Activated CD4-positive, alpha-beta T cell treated with anti-CD3 and anti-CD28 coated beads, Interleukin-2, Interleukin-4, amounts not matched to agents 100 ng/mL and 50 ng/mL, durations not matched to agents 16 hours and 8 hours (primary cell): ENCODE results near the gene RASAL3.
"Not testable (repeated sequence)": the region's sequence is repeated elsewhere in the genome, so short reads cannot be mapped to it uniquely, and the experiment has no call there.

Experiments used
- DNase-seq: peaks from one replicate; pipeline ENCODE4 v3.0.0-alpha.2; 2020; ENCODE audit warnings: low spot score

Gene RASAL3

DNA sequence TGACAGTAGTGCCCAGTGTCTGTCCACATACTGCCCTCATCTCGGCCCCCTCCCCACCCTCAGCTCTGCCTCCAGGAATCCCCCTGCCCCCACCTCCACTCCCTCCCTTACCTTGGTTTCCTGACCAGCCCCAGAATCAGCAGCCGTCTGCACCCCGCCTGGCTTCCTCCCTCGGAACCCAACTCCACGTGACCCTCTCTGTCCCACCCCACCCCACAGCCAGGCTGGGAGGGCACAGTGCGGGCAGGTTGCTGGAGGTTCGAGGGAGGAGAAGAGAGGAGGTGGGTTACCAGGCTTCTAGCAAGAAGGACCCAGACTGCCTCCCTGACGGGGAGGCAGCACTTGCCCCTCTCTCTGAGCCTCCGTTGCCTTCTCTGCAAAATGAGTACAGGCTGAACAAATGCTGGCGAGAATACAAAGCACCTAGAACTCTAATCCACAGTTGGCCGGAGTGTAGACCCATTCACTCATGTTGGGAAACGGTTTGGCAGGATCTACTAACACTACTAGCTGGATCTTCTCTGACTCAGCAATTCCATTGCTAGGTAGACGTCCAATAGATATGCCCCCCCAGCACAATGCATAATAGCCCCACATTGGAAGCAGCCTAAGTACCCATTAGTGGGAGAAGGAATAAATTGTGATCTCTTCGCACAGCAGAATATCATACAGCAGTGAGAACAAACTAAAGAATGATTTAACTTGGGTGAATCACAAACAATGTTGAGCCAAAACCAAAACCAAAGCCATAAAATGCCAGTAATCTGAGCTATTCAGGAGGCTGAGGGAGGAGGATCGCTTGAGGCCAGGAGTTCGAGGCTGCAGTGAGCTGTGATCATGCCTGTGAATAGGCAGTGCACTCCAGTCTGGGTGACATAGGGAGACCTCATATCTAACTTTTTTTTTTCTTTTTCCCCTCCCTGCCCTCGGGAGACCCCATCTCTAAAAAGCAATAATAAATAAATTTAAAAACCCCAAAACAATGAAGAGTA lies at the start of gene RASAL3:
Gene RASAL3, minus strand, starts transcription at position 151 of the 992 bp plus-strand sequence. CDS start 186 bp downstream, outside the sequence.
- peak; percentile 77 for DNase-seq

DNA sequence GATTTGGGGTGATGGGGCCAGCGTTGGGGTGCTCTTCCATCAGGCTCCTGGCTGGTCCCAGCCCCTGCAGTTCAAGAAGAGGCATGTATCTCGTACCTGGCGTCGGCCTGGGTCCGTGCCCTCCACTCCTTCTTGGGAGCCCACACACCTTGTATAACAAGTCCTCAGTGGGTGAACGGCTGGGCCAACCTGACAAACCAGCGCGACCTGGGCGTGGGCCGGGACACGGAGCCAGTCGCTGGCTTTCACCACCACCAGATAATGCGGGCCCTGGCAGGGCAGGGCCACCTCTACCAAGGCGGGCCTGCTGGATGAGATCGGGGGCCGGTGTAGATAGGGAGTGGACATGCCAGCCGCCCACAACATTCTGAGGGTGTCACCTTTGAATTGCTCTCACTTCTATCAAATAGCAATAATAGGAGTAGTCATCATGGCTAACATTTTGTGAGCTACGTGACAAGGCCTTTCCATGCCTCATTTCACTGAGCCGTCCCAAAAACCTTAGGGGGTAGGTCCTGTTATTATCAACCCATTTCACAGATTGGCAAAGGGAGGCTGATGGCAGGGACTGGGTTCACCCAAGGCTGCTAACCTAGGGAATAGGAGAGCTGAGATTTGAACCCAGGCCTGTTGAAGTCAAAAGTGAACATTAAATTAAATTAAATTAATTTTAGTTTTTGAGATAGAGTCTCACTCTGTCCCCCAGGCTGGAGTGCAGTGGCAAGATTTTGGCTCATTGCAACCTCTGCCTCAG lies 47.5 kb upstream of the RASAL3 start:
- DNase-seq = no peak

DNA sequence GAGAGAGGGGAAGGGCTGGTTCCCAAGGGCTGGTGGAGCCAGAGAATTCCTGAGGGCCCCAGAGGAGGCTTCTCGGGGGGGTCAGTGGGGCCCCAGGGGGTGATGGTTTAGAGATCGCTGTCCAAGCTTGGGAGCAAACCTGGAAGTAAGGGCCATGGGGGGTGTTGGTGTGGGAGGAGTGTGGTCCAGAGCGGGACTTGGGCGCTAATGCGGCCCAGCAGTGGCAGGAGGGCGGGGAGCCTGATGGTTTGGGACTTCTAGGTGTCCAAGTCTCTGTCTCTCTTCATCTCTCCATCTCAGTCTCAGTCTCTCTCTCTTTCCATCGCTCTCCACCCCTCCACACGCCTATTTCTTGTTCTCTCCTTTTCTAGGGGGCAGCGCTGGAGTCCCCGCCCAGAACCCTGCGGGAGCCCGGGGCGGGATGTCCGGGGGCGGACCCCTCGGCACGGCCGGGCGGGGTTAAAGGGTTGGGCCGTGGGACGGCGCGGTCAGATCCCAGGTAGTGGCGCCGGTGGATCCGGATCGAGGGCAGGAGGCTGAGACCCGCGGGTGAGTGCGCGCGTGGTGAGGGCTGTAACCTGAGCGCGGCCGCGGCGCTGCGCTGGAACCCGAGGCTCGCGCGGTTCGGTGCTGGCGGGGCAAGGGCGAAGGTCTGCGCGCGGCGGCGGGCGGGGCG lies 43.8 kb upstream of the RASAL3 start, which contains the start of gene CYP4F22:
Gene CYP4F22, plus strand, starts transcription at position 491 of the 676 bp plus-strand sequence. CDS start 16,812 bp downstream, outside the sequence.
- DNase-seq = no peak

DNA sequence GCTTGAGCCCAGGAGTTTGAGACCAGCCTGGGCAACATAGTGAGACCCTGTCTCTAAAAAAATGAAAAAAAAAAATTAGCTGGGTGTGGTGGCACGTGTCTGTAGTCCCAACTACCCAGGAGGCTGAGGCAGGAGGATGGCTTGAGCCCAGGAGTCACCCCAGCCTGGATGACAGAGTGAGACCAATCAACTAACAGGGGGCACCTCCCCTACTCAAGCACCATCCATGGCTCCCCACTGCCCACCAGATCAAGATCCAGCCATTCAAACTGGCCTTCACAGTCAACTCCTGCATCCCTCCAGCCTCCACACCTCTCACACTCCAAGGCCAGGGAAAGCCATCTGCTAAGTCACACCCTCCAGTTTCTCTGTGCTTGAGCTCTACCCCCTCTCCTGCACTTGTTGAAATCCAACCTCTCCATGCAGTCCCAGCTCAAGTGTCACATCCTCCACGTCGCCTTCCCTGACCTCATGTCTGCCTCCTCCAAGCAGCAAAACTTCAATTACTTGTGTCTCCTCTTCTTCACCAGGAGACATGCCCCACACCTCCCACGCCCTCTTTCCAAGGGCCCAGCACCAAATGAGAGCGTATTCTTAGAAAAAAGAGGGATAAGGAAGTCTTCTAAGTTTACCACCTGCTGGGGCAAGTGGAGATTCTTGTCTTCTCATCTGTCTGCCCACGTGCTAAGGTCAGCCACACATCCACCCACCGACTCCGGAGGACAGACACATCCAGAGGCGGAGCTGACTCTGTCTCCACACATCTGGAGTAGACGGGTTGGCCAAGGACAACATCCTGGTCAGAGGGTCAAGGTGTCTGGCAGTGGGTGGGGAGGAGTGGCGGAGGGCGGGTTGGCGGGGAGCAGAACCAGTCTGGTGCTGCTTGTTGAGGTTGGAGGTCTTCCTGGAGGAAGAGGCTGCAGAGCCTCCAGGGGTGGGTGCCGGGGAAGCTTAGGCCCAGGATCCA lies 43.0 kb upstream of the RASAL3 start:
- DNase-seq = no peak

GRCh38 chr19:15506074-15506571 lies 41.8 kb upstream of the RASAL3 start:
- DNase-seq = no peak

GRCh38 chr19:15502264-15502663 lies 37.9 kb upstream of the RASAL3 start:
- DNase-seq = no peak

- no peak for DNase-seq
Measured at GRCh38 chr19:15501596-15501995, 37.3 kb upstream of the RASAL3 start.

- DNase-seq = no peak
Measured at GRCh38 chr19:15498910-15499309, 34.6 kb upstream of the RASAL3 start.

DNA sequence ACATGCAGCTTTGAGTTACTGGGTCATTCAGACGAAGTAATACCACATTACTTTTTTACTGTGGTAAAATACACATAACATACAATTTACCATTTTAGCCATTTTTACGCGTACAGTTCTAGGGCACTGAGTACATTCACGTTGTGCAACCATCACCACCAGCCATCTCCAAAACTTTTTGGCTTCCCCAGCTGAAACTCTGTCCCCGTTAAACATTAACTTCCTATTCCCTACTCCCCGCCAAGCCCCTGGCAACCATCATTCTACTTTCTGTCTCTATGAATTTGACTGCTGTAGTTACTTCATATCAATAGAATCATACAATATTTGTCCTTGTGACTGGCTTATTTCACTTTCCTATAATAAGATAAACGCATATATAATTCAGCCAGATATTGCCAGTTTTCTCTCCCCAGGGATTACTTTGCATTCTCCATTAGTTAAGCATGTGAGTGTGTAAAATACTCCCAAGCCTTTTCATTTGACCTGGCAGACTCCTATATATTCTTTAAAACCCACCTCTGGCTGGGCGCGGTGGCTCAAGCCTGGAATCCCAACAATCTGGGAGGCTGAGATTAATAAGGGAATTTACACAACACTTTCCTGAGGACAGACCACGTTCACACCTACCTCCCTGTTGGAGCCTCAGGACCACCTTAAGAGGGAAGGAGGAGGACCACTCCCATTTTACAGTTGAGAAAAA lies 34.0 kb upstream of the RASAL3 start:
- no peak for DNase-seq

DNA sequence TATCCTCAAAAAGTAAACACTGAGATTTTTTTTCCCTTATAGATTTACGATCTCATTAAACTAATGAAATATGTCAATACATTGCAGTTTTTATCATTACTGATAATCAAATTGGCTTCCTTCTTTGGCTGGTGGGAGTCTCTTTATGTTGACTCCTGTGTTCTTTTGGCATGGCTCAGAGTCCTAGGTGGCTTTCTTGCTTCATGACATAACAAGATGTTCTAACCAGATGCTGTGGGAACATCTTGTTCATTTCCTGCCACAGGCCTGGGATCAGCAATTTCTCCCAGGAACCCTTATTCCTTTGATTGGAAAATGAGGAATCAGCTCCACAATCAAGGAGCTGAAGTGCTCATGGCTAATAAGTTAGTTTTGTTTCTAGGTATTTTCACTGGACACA lies 30.8 kb upstream of the RASAL3 start:
- DNase-seq = no peak

DNA sequence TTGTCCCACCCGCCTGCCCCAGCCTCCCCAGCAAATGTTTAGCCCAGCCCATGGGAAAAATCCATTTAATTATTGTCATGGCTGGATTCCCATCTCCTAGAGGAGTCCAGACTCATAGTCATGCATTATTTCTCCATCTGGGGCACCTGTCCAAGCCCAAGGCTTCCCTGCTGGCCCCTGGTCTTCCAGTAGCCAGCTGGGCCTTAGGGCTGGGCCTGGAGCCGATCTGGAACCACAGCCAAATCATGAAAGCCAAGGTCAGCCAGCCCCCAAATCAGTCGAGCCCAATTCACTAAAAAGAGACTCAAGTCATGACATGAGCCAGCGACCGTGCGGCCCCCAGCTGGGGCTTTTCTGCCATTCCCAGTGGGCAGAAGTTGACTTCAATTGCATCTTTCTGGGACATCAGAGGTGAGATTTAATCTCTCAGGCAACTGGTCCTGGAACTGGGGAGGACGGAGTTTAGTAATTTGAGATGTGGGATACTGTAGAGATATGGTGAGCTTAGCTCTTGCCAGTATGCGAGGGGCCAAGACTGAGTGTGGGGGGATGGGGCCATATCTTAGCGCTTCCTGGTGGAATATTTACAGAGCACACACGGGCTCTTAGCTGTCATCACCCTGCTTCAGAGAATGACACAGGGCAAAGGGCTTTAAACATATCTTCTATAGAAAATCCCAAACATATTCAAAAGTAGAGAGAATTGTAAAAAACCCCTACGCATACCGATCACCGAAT lies 24.3 kb upstream of the RASAL3 start:
- DNase-seq = no peak

- DNase-seq = no peak
Measured at GRCh38 chr19:15487038-15487437, 22.7 kb upstream of the RASAL3 start.

DNA sequence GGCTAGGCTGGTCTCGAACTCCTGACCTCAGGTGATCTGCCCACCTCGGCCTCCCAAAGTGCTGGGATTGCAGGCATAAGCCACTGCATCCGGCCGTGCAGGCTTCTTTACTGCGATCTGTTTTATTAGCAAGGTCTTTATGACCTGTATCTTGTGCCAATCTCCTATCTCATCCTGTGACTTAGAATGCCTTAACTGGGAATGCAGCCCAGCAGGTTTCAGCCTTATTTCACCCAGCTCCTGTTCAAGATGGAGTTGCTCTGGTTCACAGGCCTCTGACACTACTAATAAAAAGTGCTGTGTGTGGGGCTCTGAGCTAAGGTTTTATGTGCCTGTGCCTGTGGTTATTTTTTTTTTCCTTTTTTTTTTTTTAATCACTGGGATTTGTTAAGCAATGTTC lies 21.4 kb upstream of the RASAL3 start:
- not testable (repeated sequence) for DNase-seq

DNA sequence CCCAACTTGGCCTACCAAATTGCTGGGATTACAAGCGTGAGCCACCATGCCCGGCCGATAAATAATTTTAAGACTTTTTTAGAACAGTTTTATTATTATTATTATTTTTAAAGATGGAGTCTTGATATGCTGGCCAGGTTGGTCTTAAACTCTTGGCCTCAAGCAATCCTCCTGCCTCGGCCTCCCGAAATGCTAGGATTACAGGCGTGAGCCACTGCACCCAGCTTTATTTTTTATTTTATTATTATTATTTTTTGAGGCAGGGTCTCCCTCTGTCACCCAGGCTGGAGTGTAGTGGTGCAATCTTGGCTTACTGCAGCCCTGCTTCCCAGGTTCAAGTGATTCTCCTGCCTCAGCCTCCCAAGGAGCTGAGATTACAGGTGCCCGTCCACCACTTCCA lies 16.7 kb upstream of the RASAL3 start:
- DNase-seq = not testable (repeated sequence)

- DNase-seq = no peak
Measured at GRCh38 chr19:15479391-15480345, 15.3 kb upstream of the RASAL3 start, which contains the start of gene PGLYRP2. TSS of gene PGLYRP2 (minus strand) at chr19:15479501. CDS start at chr19:15479371, 130 bp downstream.

DNA sequence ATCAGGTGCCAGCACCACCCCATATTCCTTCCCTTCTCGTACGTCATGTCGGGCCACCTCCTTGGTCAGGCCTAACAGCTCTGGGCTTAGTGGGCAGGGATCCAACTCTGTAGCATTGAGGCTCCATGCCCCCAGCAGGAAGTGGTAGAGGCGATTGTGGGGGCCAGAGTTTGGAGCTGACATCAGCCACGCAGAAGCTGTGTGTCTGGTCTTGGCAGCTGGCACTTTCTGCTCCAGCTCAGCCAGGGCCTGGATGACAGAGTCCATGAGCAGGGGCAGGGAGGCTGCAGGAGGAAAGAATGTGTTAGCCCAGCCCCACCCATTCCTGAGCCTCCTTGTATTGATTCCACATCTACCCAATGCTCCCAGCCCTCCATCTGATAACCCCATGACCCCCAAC lies 12.0 kb upstream of the RASAL3 start:
- no peak for DNase-seq

GRCh38 chr19:15475611-15476010 lies 11.3 kb upstream of the RASAL3 start:
- DNase-seq = no peak

DNA sequence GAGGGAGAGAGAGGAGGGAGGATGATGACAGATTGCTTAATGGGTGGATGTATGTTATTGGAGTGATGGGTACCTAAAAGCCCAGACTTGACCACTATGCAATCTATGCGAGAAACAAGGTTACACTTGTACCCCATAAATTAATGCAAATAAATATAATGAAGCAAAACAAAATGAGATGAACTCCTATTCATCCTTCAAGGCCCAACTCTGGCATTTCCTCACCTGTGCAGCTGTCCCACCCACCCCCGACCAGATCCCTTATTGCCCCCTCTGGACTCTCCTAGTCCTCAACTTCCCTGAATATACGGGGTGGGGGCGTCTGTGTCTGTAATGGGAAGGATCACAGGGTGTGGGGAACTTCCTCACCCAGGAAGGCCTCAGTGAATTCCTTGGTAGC lies 10.8 kb upstream of the RASAL3 start:
- DNase-seq = no peak
